Colonic mucosa (tissue), 4 donors: ENCODE results near the gene FEV. TPM values are rescaled to one million over a fixed set of nuclear protein-coding genes. Genes with fewer than 3 reads are reported as not detected.
A peak's percentile ranks its signal among the peaks of the same experiment; 100 is the strongest.

Experiments
- DNase-seq: peaks from one replicate; pipeline ENCODE4 v3.0.0-alpha.2; 2020
- H3K27ac ChIP-seq: fragments of 200-600 bp; one replicate; pipeline ENCODE4 v1.8.0; 2021
- H3K27me3 ChIP-seq: fragments of 200-600 bp; one replicate; pipeline ENCODE4 v1.8.0; 2021
- H3K36me3 ChIP-seq: fragments of 200-600 bp; one replicate; pipeline ENCODE4 v1.8.0; 2021
- H3K4me1 ChIP-seq: fragments of 200-600 bp; one replicate; pipeline ENCODE4 v1.8.0; 2021; ENCODE audit warnings: mild to moderate bottlenecking
- H3K4me3 ChIP-seq: fragments of 200-600 bp; one replicate; pipeline ENCODE4 v1.8.0; 2021
- H3K9ac ChIP-seq, 2 donors: one replicate each; pipeline ENCODE4 v1.7.0; 2013; ENCODE audit warnings: control low read depth in 2 of 2, low read depth in 2 of 2, low read length in 2 of 2
- H3K9me3 ChIP-seq: fragments of 200-600 bp; one replicate; pipeline ENCODE4 v1.8.0; 2021
- CTCF ChIP-seq: fragments of 200-600 bp; IDR thresholded peaks from one replicate; pipeline ENCODE4 v1.8.0; 2022; ENCODE audit warnings: antibody characterized with exemption, mild to moderate bottlenecking
- intact Hi-C: fragments of 100-400 bp; cut with DNase I; formaldehyde crosslinking; loops from one replicate; pipeline ENCODE4 v1.14.1; 2022
- total RNA-seq, 2 donors: library from RNA; stranded (reverse); fragmentation: NEBNext Ultra II Directional in 1 of 2; extraction: Animal tissue kit (Norgen Biotek cat#: 25700) in 1 of 2; gene quantifications; one replicate each; pipeline ENCODE4 v1.2.1, GENCODE V29; 2021
- donor health status: healthy.
- donor health status: DM: no; HTN: no; CAD: no.
- donor health status: DM: no; HTN: no; CAD: no.

The FEV gene
- total RNA-seq, 2 donors from 2014 or later = 2.9 to 6.5 TPM

GRCh38 chr2:218982586-218983262, 2.3 kb downstream of the FEV start:
- no peak for TF ChIP-seq CTCF
- no peak for DNase-seq

DNA sequence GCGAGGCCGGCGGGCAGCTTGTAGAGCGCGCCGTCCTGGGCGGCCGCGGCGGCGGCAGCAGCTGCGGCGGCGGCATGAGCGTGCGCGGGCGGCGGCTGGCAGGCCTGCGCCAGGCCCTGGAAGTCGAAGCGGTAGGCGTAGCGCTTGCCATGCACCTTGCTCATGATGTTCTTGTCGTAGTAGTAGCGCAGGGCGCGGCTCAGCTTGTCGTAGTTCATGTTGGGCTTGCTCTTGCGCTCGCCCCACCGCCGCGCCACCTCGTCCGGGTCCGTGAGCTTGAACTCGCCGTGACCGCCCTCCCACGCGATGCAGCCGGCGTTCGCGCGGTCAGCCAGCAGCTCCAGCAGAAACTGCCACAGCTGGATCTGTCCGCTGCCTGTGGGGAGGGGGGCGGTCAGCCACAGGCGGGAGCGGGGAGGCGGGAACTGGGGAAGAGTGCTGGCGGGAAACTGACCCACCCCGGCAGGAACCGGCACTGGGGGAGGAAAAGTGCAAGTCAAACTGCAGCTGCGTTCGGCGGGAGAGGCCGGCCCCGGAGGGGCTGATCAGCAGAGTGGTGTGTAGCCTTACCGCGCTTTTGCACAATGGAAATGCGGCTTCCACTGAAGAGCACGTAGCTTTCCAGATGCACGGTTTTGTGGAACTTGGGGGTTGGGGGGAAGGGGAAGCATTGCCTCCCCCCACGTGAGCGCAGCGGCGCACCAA, 3.0 kb downstream of the FEV start:
- Histone ChIP-seq H3K36me3 (no peaks in the 10 kb centered on the region), H3K9me3 (no peaks in the 10 kb centered on the region), H3K27ac (no peak overlapping the region), H3K27me3 (peaks cover 72% of the 10 kb centered on the region), H3K4me3 (peak overlapping the region; percentile 11), H3K9ac (no peak overlapping the region), H3K4me1 (peaks cover 9% of the 10 kb centered on the region)
- no peak for TF ChIP-seq CTCF
- intact Hi-C loops = no loop called here
- DNase-seq = no peak

More at GRCh38 chr2:218982586-218983262, 2.3 kb downstream of the FEV start:
- intact Hi-C loops = no loop called here
- peaks cover 9% of the 10 kb centered on the region for H3K4me1 ChIP-seq
- H3K36me3 ChIP-seq = no peaks in the 10 kb centered on the region
- no peak overlapping the region for H3K27ac ChIP-seq
- H3K27me3 ChIP-seq = peaks cover 75% of the 10 kb centered on the region
- no peak overlapping the region for H3K9ac ChIP-seq
- no peak overlapping the region for H3K4me3 ChIP-seq
- no peaks in the 10 kb centered on the region for H3K9me3 ChIP-seq

GRCh38 chr2:218981390-218981880, 3.5 kb downstream of the FEV start:
- Histone ChIP-seq H3K36me3 (no peaks in the 10 kb centered on the region), H3K9me3 (no peaks in the 10 kb centered on the region), H3K4me1 (peaks cover 9% of the 10 kb centered on the region), H3K27ac (no peak overlapping the region), H3K27me3 (peaks cover 66% of the 10 kb centered on the region), H3K4me3 (peak overlapping the region; percentile 11), H3K9ac (peak overlapping the region in 1 of 2 donors; percentile 19)
- no peak for DNase-seq
- intact Hi-C loops = no loop called here
- TF ChIP-seq CTCF = no peak

DNA sequence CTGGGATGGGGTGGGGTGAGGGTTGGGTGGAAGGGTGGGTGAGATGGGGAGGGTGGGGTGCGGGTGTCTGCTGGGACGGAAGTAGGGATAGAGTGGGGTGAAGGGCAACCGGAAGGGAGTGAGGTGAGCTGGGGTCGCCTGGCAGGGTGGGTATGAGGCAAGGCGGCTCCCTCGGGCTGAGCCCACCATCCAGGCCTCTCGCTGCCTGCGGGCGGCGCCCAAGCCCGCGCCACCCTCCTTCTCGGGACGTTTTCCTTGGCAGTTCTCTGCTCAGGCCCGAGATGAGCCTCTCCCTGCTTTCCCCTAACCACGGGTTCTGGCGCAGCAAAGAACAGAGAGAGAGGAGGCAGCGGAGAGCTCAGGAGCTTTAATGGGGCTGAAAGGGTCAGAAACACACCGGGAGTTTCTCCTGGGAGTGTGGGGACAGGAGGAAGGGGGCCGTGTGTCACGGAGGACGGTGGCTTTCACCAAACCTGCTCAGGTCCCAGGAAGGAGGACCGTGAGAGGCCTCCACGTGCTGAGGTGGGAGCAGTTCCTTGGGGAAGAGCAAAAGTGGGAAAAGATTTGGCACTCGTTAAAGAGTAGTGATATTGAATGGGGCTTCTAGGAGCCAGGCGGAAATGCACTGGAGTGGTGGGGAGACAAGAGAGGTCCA, 4.1 kb downstream of the FEV start:
- no peak for DNase-seq

More for the DNA sequence above, 4.1 kb downstream of the FEV start:
- Histone ChIP-seq H3K36me3 (no peaks in the 10 kb centered on the region), H3K9ac (peak overlapping the region in 1 of 2 donors; percentile 19), H3K9me3 (no peaks in the 10 kb centered on the region), H3K4me3 (peak overlapping the region; percentile 11), H3K4me1 (peaks cover 9% of the 10 kb centered on the region), H3K27ac (no peak overlapping the region), H3K27me3 (peaks cover 61% of the 10 kb centered on the region)
- intact Hi-C loops = no loop called here
- no peak for TF ChIP-seq CTCF
